Activated naive CD4-positive, alpha-beta T cell treated with anti-CD3 and anti-CD28 coated beads, Interleukin-2, amount 10 ng/mL, durations not matched to agents 7 days and 5 days (primary cell): ENCODE data around the gene CIAO3.
"Not testable (repeated sequence)": the region's sequence is repeated elsewhere in the genome, so short reads cannot be mapped to it uniquely, and the experiment has no call there.

Experiments used
- CTCF ChIA-PET: fragments of 350-600 bp; sonication (Branson Sonifier 250); formaldehyde crosslinking; loops from one replicate; lab custom pipeline; 2021; ENCODE audit warnings: antibody characterized with exemption; lab: Charles Lee
- DNase-seq: peaks from one replicate; pipeline ENCODE4 v3.0.0-alpha.2; 2020
- H3K27ac Mint-ChIP-seq: one replicate; pipeline ENCODE4 v1.8.0; 2021; ENCODE audit warnings: mild to moderate bottlenecking, moderate library complexity, mixed read lengths
- H3K27me3 Mint-ChIP-seq: one replicate; pipeline ENCODE4 v1.8.0; 2021; ENCODE audit warnings: mild to moderate bottlenecking, mixed read lengths
- H3K36me3 Mint-ChIP-seq: one replicate; pipeline ENCODE4 v1.8.0; 2021; ENCODE audit warnings: mixed read lengths
- H3K4me1 Mint-ChIP-seq: one replicate; pipeline ENCODE4 v1.8.0; 2021; ENCODE audit warnings: mixed read lengths
- H3K4me3 Mint-ChIP-seq: one replicate; pipeline ENCODE4 v1.8.0; 2021; ENCODE audit warnings: mild to moderate bottlenecking, moderate library complexity, mixed read lengths
- H3K9me3 Mint-ChIP-seq: one replicate; pipeline ENCODE4 v1.8.0; 2021; ENCODE audit warnings: mixed read lengths

The CIAO3 gene

GRCh38 chr16:714558-715476, 26.0 kb downstream of the CIAO3 start, which contains the start of gene METRN:
TSS of gene METRN (plus strand) at chr16:715118. CDS start at chr16:715290, 172 bp downstream.
- Mint-ChIP-seq H3K27me3 (peaks cover 87% of the 10 kb centered on the region), H3K27ac (no peak within 1 kb of the TSS), H3K9me3 (no peaks in the 10 kb centered on the region), H3K4me3 (peak within 1 kb of the TSS; percentile 61), H3K4me1 (peaks cover 19% of the 10 kb centered on the region), H3K36me3 (no peaks in the 10 kb centered on the region)
- DNase-seq, result peak; percentile 93
- CTCF ChIA-PET, result interaction anchor here (1.0 to 6.7 kb wide), 5 partner anchors 11 to 70 kb away, joined by 3 to 94 read pairs (median 4); partner anchors contain the start of gene CCDC78

- CTCF ChIA-PET, result interaction anchor here (1.0 to 6.7 kb wide), 7 partner anchors 12 to 71 kb away, joined by 3 to 94 read pairs (median 10); partner anchors contain the start of gene CIAO3
- no peak for DNase-seq
- H3K36me3 Mint-ChIP-seq, result no peaks in the 10 kb centered on the region
- H3K27me3 Mint-ChIP-seq, result peaks cover 89% of the 10 kb centered on the region
- H3K27ac Mint-ChIP-seq, result no peak overlapping the region
- H3K4me3 Mint-ChIP-seq, result no peak overlapping the region
- peaks cover 12% of the 10 kb centered on the region for H3K4me1 Mint-ChIP-seq
- no peaks in the 10 kb centered on the region for H3K9me3 Mint-ChIP-seq
Measured at GRCh38 chr16:714079-714478, 26.7 kb downstream of the CIAO3 start.

- not testable (repeated sequence) for H3K9me3 Mint-ChIP-seq, H3K27ac Mint-ChIP-seq, H3K36me3 Mint-ChIP-seq, H3K4me3 Mint-ChIP-seq
- H3K4me1 Mint-ChIP-seq, result peaks cover 12% of the 10 kb centered on the region
- DNase-seq, result peak; percentile 69
- CTCF ChIA-PET, result interaction anchor here (0.7 to 6.7 kb wide), 17 partner anchors 8 to 390 kb away, joined by 3 to 94 read pairs (median 7); partner anchors contain the start of genes ANTKMT, CCDC78, CIAO3 and HAGHL
- H3K27me3 Mint-ChIP-seq, result peaks cover 89% of the 10 kb centered on the region
Measured at GRCh38 chr16:712740-713250, 28.0 kb downstream of the CIAO3 start.

GRCh38 chr16:711548-712320, 29.1 kb downstream of the CIAO3 start:
- Mint-ChIP-seq H3K27me3 (peaks cover 89% of the 10 kb centered on the region), H3K9me3 (no peaks in the 10 kb centered on the region), H3K36me3 (no peaks in the 10 kb centered on the region), H3K27ac (no peak overlapping the region), H3K4me1 (peaks cover 12% of the 10 kb centered on the region), H3K4me3 (no peak overlapping the region)
- CTCF ChIA-PET, result interaction anchor here (0.6 to 6.7 kb wide), 17 partner anchors 8 to 391 kb away, joined by 3 to 94 read pairs (median 7); partner anchors contain the start of genes ANTKMT, CCDC78, CIAO3 and HAGHL
- peak; percentile 84 for DNase-seq

- peaks cover 12% of the 10 kb centered on the region for H3K4me1 Mint-ChIP-seq
- DNase-seq, result no peak
- H3K27ac Mint-ChIP-seq, result no peak overlapping the region
- H3K9me3 Mint-ChIP-seq, result no peaks in the 10 kb centered on the region
- H3K27me3 Mint-ChIP-seq, result peaks cover 89% of the 10 kb centered on the region
- CTCF ChIA-PET, result interaction anchor here (1.5 to 6.7 kb wide), 2 partner anchors 70 to 74 kb away, joined by 3 to 94 read pairs; no protein-coding TSS in a partner anchor
- H3K4me3 Mint-ChIP-seq, result no peak overlapping the region
- H3K36me3 Mint-ChIP-seq, result no peaks in the 10 kb centered on the region
Measured at GRCh38 chr16:711084-711483, 29.7 kb downstream of the CIAO3 start.

DNA sequence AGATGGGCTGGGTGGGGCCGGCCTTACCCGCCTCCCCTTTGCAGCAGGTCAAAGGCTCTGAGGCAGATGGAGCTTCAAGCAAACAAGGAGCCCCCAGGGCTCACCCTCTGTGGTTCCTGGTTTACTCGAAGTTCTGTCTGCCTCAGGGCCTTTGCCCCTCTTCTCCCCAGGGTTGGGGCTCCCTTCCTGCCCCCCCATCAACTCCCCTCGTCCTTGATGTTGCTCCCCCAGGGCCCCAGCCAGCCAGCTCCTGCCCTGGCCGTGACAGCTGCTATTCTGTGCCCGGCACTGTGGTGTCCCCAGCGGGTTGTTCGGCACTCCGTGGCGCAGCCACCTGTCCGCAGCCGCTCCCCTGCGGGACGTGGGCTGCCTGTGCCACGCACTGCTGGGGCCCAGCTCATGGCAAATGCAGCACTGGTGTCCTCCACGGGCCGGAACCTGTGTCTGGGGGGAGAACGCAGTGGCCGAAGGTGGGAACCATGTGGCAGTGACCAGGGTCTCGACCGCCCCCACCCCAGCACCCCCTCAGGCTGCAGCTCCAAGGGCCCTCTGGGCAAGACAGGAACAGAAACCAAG, 30.2 kb downstream of the CIAO3 start:
- H3K4me3 Mint-ChIP-seq, result no peak overlapping the region
- no peak overlapping the region for H3K27ac Mint-ChIP-seq
- peaks cover 10% of the 10 kb centered on the region for H3K4me1 Mint-ChIP-seq
- CTCF ChIA-PET, result interaction anchor here (0.8 to 6.7 kb wide), 3 partner anchors 10 to 74 kb away, joined by 3 to 94 read pairs (median 6); partner anchors contain the start of gene ANTKMT
- H3K36me3 Mint-ChIP-seq, result no peaks in the 10 kb centered on the region
- no peak for DNase-seq
- peaks cover 86% of the 10 kb centered on the region for H3K27me3 Mint-ChIP-seq
- no peaks in the 10 kb centered on the region for H3K9me3 Mint-ChIP-seq

- no peak for DNase-seq
- Mint-ChIP-seq H3K4me3 (no peak overlapping the region), H3K27me3 (peaks cover 88% of the 10 kb centered on the region), H3K27ac (no peak overlapping the region), H3K36me3 (no peaks in the 10 kb centered on the region), H3K4me1 (peaks cover 10% of the 10 kb centered on the region), H3K9me3 (no peaks in the 10 kb centered on the region)
- CTCF ChIA-PET, result interaction anchor here (0.8 to 6.7 kb wide), 3 partner anchors 10 to 75 kb away, joined by 3 to 94 read pairs (median 6); partner anchors contain the start of gene ANTKMT
Measured at GRCh38 chr16:709566-710499, 31.0 kb downstream of the CIAO3 start.

DNA sequence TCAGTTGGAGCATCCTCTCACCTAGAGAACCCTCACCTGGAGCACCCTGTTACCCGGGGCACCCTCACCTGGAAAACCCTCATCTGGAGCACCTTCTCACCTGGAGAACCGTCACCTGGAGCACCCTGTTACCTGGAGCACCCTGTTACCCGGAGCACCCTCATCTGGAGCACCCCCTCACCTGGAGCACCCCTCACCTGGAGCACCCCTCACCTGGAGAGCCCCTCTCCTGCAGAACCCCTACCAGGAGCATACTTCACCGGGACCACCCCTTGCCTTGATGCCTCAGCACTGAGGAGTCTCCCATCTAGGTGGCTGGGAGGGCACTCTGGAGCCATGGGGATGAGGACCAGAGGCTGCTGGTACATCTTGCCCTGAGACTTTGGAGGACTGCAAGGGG, 31.8 kb downstream of the CIAO3 start:
- H3K4me1 Mint-ChIP-seq, result peaks cover 8% of the 10 kb centered on the region
- peaks cover 88% of the 10 kb centered on the region for H3K27me3 Mint-ChIP-seq
- no peak for DNase-seq
- H3K4me3 Mint-ChIP-seq, result no peak overlapping the region
- CTCF ChIA-PET, result interaction anchor here (1.1 to 6.7 kb wide), 3 partner anchors 11 to 76 kb away, joined by 3 to 94 read pairs (median 3); no protein-coding TSS in a partner anchor
- no peak overlapping the region for H3K27ac Mint-ChIP-seq
- no peaks in the 10 kb centered on the region for H3K9me3 Mint-ChIP-seq
- no peaks in the 10 kb centered on the region for H3K36me3 Mint-ChIP-seq

GRCh38 chr16:708019-708418, 32.8 kb downstream of the CIAO3 start:
- Mint-ChIP-seq H3K36me3 (no peaks in the 10 kb centered on the region), H3K4me1 (peaks cover 6% of the 10 kb centered on the region), H3K9me3 (no peaks in the 10 kb centered on the region), H3K27me3 (peaks cover 88% of the 10 kb centered on the region), H3K27ac (no peak overlapping the region), H3K4me3 (no peak overlapping the region)
- DNase-seq, result no peak
- CTCF ChIA-PET, result interaction anchor here (1.1 to 1.5 kb wide), 3 partner anchors 12 to 77 kb away, joined by 3 read pairs; no protein-coding TSS in a partner anchor

- Mint-ChIP-seq H3K4me1 (peaks cover 3% of the 10 kb centered on the region), H3K9me3 (no peaks in the 10 kb centered on the region), H3K27ac (peak overlapping the region; percentile 42), H3K27me3 (peaks cover 92% of the 10 kb centered on the region), H3K36me3 (no peaks in the 10 kb centered on the region), H3K4me3 (no peak overlapping the region)
- no peak for DNase-seq
- CTCF ChIA-PET, result interaction anchor here (1.0 to 1.5 kb wide), 2 partner anchors 9 to 18 kb away, joined by 3 to 4 read pairs; no protein-coding TSS in a partner anchor
Measured at GRCh38 chr16:707062-707538, 33.7 kb downstream of the CIAO3 start.

DNA sequence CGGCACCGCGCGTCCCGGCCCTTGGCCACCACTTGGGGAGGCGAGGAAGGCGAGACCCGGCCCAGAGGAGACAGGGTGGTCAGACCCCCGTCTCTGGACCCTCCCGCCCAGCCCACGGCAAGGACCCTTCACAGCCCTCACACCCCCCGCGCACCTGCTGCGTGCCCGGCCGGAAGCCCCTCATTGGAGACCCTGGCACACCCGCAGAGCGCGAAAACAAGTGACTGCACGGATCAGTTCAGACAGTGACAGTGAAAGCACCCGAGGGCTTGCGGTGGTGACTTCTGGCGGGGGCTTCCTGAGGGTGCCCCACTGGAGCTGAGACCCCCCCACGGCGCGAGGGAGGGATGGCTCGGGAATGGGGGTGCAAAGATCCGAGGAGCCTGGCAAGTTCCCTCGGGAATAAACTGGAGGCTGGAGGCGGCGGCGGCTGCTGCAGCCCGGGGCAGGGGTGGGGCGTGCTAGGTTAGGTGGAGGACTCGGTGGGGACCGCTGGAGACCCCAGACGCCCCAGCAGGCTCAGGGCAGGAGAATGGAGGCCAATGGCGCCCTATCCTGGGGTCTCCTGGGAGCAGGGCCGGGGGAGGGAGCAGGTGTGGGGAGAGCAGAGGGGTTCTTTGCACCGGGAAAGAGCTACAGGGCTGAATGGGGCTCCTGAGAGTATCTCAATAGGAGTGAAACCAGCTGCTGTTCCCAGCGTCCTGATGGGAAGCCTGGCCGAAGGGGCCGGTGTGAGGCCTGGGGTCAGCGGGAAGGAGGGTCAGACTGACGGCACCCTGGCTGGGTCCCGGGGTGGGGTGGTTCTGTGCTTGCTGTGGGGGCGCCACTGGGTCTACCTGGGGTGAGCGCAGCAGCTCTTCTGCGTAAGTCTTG, 34.4 kb downstream of the CIAO3 start:
- Mint-ChIP-seq H3K4me3 (no peak overlapping the region), H3K9me3 (no peaks in the 10 kb centered on the region), H3K4me1 (peaks cover 3% of the 10 kb centered on the region), H3K27ac (peak overlapping the region; percentile 42), H3K27me3 (peaks cover 92% of the 10 kb centered on the region), H3K36me3 (no peaks in the 10 kb centered on the region)
- CTCF ChIA-PET, result interaction anchor here (1.0 to 1.5 kb wide), 2 partner anchors 9 to 19 kb away, joined by 3 to 4 read pairs; no protein-coding TSS in a partner anchor
- DNase-seq, result no peak
